Gastroesophageal sphincter (tissue), 4 donors: ENCODE measurements around the gene NAP1L2. TPM values are rescaled to one million over a fixed set of nuclear protein-coding genes. Genes with fewer than 3 reads are reported as not detected.
A peak's percentile ranks its signal among the peaks of the same experiment; 100 is the strongest.
"Not testable (repeated sequence)": the region's sequence is repeated elsewhere in the genome, so short reads cannot be mapped to it uniquely, and the experiment has no call there.

Source experiments
- ATAC-seq: fragments of 150-250 bp; one replicate; pipeline ENCODE4 v1.9.1; 2016; ENCODE audit warnings: mild to moderate bottlenecking, moderate library complexity
- H3K27ac ChIP-seq, 4 donors: fragments of 200-600 bp; sonication (generic) in 3 of 4; 1 replicate in 3 of 4; 2 replicates in 1 of 4; pipeline ENCODE4 v1.5.1; 2016 to 2019
- H3K27me3 ChIP-seq: fragments of 200-600 bp; sonication (generic); one replicate; pipeline ENCODE4 v1.5.1; 2019
- H3K36me3 ChIP-seq, 2 donors: fragments of 200-600 bp; sonication (generic); one replicate each; pipeline ENCODE4 v1.5.1; 2019; ENCODE audit warnings: control low read depth in 1 of 2
- H3K4me1 ChIP-seq, 3 donors: fragments of 200-600 bp; sonication (generic); 1 replicate in 2 of 3; 2 replicates in 1 of 3; pipeline ENCODE4 v1.5.1; 2016 to 2019; ENCODE audit warnings: control low read depth in 2 of 3
- H3K4me3 ChIP-seq, 2 donors: fragments of 200-600 bp; sonication (generic); one replicate each; pipeline ENCODE4 v1.5.1; 2019; ENCODE audit warnings: mild to moderate bottlenecking in 1 of 2, moderate library complexity in 1 of 2
- H3K9me3 ChIP-seq, 3 donors: fragments of 200-600 bp; sonication (generic); one replicate each; pipeline ENCODE4 v1.5.1; 2017 to 2019; ENCODE audit warnings: control low read depth in 2 of 3
- EP300 ChIP-seq: sonication (generic); formaldehyde crosslinking; IDR thresholded peaks from one replicate; pipeline ENCODE4 v1.6.1; 2017; ENCODE audit warnings: antibody characterized with exemption, mild to moderate bottlenecking
- POLR2A ChIP-seq, 2 donors: fragments of 450-650 bp; IDR thresholded peaks; one replicate each; pipeline ENCODE4 v1.6.1; 2017; ENCODE audit warnings: antibody characterized with exemption in 2 of 2, mild to moderate bottlenecking in 2 of 2, moderate library complexity in 1 of 2
- POLR2AphosphoS5 ChIP-seq: sonication (generic); formaldehyde crosslinking; IDR thresholded peaks from one replicate; pipeline ENCODE4 v1.6.1; 2017; ENCODE audit warnings: antibody characterized with exemption
- WGBS, 2 donors: methylation state at CpG; one replicate each; pipeline ENCODE4 v1.1.5; 2018; ENCODE audit warnings: low coverage in 1 of 2; 5-methylcytosine and 5-hydroxymethylcytosine counted together
- total RNA-seq, 4 donors: library from RNA; depleted of rRNA; stranded (reverse); fragments of >200 nt; gene quantifications; one replicate each; pipeline ENCODE4 v1.1.0, GENCODE V29; 2016
- TF ChIP-seq, protein P1 (sequence below), 4 experiments: fragments of 200-600 bp in 2 of 4; fragments of 450-650 bp in 2 of 4; sonication (generic) in 1 of 4; IDR thresholded peaks; one replicate each; pipeline ENCODE4 v1.5.1; 2017 to 2019; ENCODE audit warnings: antibody characterized with exemption in 4 of 4, mild to moderate bottlenecking in 2 of 4, moderate library complexity in 2 of 4

The NAP1L2 gene
- total RNA-seq, 4 donors from 2014 or later: 4.1 to 9.2 (median 7.4) TPM

DNA sequence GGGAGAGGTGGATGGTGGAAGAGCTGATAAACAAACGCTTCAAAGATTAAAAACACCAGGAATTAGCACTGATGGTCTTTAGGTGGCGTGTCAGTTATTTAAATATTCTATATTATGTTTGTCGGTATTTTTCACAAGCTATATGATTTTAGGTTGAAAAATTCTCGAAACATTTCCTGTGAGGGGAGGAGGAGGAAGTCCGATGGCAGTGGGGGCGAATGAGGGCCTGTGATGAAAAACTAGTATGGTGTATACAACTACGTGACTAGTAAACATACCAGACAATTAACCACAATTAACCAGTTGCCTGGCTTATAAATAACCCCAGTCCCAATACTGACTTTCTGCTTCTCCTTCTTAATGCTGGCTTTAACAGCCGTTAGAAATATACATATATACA, 595 bp upstream of the NAP1L2 start:
- TF ChIP-seq EP300 (no peak), POLR2A (IDR thresholded peaks at IDR 0.05) (no peak), POLR2AphosphoS5 (no peak)
- TF ChIP-seq, protein P1, sequence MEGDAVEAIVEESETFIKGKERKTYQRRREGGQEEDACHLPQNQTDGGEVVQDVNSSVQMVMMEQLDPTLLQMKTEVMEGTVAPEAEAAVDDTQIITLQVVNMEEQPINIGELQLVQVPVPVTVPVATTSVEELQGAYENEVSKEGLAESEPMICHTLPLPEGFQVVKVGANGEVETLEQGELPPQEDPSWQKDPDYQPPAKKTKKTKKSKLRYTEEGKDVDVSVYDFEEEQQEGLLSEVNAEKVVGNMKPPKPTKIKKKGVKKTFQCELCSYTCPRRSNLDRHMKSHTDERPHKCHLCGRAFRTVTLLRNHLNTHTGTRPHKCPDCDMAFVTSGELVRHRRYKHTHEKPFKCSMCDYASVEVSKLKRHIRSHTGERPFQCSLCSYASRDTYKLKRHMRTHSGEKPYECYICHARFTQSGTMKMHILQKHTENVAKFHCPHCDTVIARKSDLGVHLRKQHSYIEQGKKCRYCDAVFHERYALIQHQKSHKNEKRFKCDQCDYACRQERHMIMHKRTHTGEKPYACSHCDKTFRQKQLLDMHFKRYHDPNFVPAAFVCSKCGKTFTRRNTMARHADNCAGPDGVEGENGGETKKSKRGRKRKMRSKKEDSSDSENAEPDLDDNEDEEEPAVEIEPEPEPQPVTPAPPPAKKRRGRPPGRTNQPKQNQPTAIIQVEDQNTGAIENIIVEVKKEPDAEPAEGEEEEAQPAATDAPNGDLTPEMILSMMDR (IDR thresholded peaks at IDR 0.05): no peak
- peak overlapping the region; percentile 54 to 60 for H3K4me3 ChIP-seq
- no peaks in the 10 kb centered on the region for H3K4me1 ChIP-seq
- peak overlapping the region; percentile 23 to 80 (median 75) for H3K27ac ChIP-seq
- H3K27me3 ChIP-seq: no peaks in the 10 kb centered on the region
- ATAC-seq: no peak
- 3 to 47% methylated on average over 6 to 8 of the region's 8 CpGs for WGBS, 2 donors
- no peaks in the 10 kb centered on the region for H3K36me3 ChIP-seq
- no peaks in the 10 kb centered on the region for H3K9me3 ChIP-seq

DNA sequence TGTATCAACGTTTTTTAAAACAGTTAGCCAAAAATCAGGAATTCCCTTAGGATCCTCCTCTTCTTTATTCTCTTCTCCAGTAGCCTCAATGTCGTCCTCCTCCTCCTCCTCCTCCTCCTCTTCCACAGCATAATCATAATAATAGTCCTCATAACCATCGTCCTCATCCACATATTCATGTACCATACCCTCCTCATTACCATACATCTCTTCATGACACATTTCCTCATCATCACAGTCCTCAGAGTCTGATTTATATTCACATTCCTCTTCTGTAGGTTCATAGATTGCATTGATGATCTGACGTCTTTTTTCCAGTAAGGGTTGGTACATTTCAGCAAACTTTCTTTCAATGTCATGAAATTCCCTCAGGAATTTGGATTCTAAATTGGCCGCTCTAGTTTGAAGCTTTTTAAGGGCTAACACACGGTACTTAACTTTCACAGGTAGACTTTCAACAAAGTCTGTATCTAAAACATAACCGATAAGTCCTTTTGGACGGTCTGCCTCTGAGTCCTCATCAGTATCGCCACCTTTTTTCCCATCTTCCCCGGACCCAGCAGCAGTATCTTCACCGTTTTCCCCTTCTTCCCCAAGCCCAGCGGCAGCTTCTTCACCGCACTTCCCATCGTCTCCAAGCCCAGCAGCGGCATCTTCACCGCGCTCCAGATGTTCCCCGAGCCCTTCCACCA, 771 bp downstream of the NAP1L2 start:
- peak overlapping the region; percentile 54 to 60 for H3K4me3 ChIP-seq
- no peaks in the 10 kb centered on the region for H3K4me1 ChIP-seq
- no peak for TF ChIP-seq EP300
- TF ChIP-seq POLR2AphosphoS5: no peak
- TF ChIP-seq POLR2A (IDR thresholded peaks at IDR 0.05): no peak
- TF ChIP-seq, protein P1 (IDR thresholded peaks at IDR 0.05): no peak
- H3K27me3 ChIP-seq: no peaks in the 10 kb centered on the region
- peak overlapping the region; percentile 26 to 80 (median 75) for H3K27ac ChIP-seq
- H3K9me3 ChIP-seq: no peaks in the 10 kb centered on the region
- no peaks in the 10 kb centered on the region for H3K36me3 ChIP-seq
- 9 to 25% methylated on average over 10 to 18 of the region's 18 CpGs for WGBS, 2 donors
- peak; percentile 34 for ATAC-seq

DNA sequence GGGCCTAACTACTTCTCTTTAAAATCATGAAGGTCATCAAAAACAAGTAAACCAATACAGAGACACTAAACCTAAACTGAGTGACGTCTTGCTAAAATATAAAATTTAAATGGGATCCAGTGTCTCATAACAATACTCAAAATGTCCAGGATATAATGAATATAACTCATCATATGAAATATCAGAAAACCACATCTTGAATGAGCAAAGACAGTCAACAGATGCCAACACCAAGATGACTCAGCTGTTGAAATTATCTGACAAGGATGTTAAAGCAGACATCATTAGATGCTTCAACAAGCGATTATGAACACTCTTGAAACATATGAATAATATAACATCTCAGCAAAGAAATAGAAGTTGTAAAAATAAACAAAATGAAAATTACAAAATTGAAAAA, 8.3 kb downstream of the NAP1L2 start:
- TF ChIP-seq EP300 (no peak), POLR2A (IDR thresholded peaks at IDR 0.05) (no peak), POLR2AphosphoS5 (no peak)
- TF ChIP-seq, protein P1 (IDR thresholded peaks at IDR 0.05): no peak
- ATAC-seq: no peak
- WGBS, 2 donors: 57 to 85% methylated on average over 1 to 2 of the region's 2 CpGs

DNA sequence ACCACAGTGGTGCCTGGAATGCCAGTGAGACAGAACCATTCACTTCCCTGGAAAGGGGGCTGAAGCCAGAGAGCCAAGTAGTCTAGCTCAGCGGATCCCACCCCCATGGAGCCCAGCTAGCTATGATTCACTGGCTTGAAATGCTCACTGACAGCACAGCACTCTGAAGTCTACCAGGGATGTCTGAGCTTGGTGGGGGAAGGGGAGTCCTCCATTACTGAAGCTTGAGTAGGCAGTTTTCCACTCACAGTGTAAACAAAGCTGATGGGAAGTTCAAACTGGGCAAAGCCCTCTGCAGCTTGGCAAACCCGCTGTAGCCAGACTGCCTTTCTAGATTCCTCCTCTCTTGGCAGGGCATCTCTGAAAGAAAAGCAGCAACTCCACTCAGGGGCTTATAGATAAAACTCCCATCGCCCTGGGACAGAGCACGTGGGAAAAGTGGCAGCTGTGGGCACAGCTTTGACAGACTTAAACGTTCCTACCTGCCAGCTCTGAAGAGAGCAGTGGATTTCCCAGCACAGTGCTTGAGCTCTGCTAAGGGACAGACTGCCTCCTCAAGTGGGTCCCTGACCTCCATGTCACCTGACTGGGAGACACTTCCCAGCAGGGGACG, 32.0 kb downstream of the NAP1L2 start:
- H3K27ac ChIP-seq: no peak overlapping the region
- no peak for TF ChIP-seq POLR2A (IDR thresholded peaks at IDR 0.05)
- TF ChIP-seq EP300: no peak
- TF ChIP-seq, protein P1 (IDR thresholded peaks at IDR 0.05): no peak
- no peak for TF ChIP-seq POLR2AphosphoS5
- no peak overlapping the region for H3K4me3 ChIP-seq
- no peaks in the 10 kb centered on the region for H3K4me1 ChIP-seq
- WGBS, 2 donors: 63% methylated on average over 3 of the region's 6 CpGs; no CpG with 5 or more reads in 1 of the 2 donors
- H3K27me3 ChIP-seq: no peaks in the 10 kb centered on the region
- no peaks in the 10 kb centered on the region for H3K36me3 ChIP-seq
- H3K9me3 ChIP-seq: peaks cover 0 to 5% (median 0%) of the 10 kb centered on the region in 3 donors
- ATAC-seq: no peak

More for the DNA sequence above, 8.3 kb downstream of the NAP1L2 start:
- Histone ChIP-seq H3K36me3 (no peaks in the 10 kb centered on the region), H3K27ac (no peak overlapping the region), H3K4me3 (no peak overlapping the region), H3K4me1 (no peaks in the 10 kb centered on the region), H3K9me3 (no peaks in the 10 kb centered on the region), H3K27me3 (no peaks in the 10 kb centered on the region)

DNA sequence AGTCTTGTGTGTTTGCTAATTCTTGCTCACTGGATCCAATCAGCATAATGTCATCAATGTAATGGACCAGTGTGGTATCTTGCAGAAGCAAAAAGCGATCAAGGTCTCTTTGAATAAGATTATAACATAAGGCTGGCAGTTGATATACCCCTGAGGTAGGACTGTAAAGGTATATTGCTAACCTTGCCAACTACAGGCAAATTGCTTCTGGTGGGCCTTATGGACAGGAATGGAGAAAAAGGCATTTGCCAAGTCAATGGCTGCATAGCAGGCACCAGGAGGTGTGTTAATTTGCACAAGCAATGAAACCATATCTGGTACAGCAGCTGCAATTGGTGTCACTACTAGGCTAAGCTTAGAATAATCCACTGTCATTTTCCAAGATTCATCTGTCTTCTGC, 45.7 kb downstream of the NAP1L2 start:
- ATAC-seq, H3K36me3 ChIP-seq, H3K27me3 ChIP-seq, H3K9me3 ChIP-seq, H3K27ac ChIP-seq, H3K4me1 ChIP-seq, H3K4me3 ChIP-seq: not testable (repeated sequence)
- WGBS, 2 donors: 50 to 83% methylated on average over 1 of the region's 1 CpG

Other genes with a start within 250 kb of the NAP1L2 start
- not detected for gene PABPC1L2B, start 211.9 kb downstream of the NAP1L2 start, total RNA-seq
- gene PABPC1L2A, start 135.3 kb downstream of the NAP1L2 start, total RNA-seq: not detected
- gene CDX4, start 232.2 kb upstream of the NAP1L2 start, total RNA-seq: not detected